DMS153 (cell line): ENCODE measurements around the gene VASH1.
A peak's percentile ranks its signal among the peaks of the same experiment; 100 is the strongest.

ENCODE experiments used
- DNase-seq: peaks from one replicate; lab custom pipeline; 2025; lab: John Stamatoyannopoulos, UW

VASH1 gene

GRCh38 chr14:76772300-76773187 lies 11.3 kb downstream of the VASH1 start:
- DNase-seq: no peak

- DNase-seq: peak; percentile 15
Observed at GRCh38 chr14:76773188-76773885, 12.1 kb downstream of the VASH1 start.

- DNase-seq: no peak
Observed at GRCh38 chr14:76773956-76774820, 12.9 kb downstream of the VASH1 start.

GRCh38 chr14:76774821-76775694 lies 13.8 kb downstream of the VASH1 start:
- DNase-seq: no peak

GRCh38 chr14:76775695-76776427 lies 14.6 kb downstream of the VASH1 start:
- no peak for DNase-seq

- DNase-seq: no peak
Observed at GRCh38 chr14:76776428-76777251, 15.4 kb downstream of the VASH1 start.

- DNase-seq: no peak
Observed at GRCh38 chr14:76777721-76778120, 16.5 kb downstream of the VASH1 start.

GRCh38 chr14:76778546-76779215 lies 17.4 kb downstream of the VASH1 start:
- no peak for DNase-seq

GRCh38 chr14:76779221-76780057 lies 18.2 kb downstream of the VASH1 start:
- no peak for DNase-seq

- no peak for DNase-seq
Observed at GRCh38 chr14:76780058-76780345, 18.7 kb downstream of the VASH1 start.

GRCh38 chr14:76780360-76780759 lies 19.1 kb downstream of the VASH1 start:
- DNase-seq: no peak

- no peak for DNase-seq
Observed at GRCh38 chr14:76780875-76781647, 19.8 kb downstream of the VASH1 start.

- no peak for DNase-seq
Observed at GRCh38 chr14:76781648-76782051, 20.4 kb downstream of the VASH1 start.

GRCh38 chr14:76782115-76782884 lies 21.0 kb downstream of the VASH1 start:
- no peak for DNase-seq

GRCh38 chr14:76782885-76783566 lies 21.8 kb downstream of the VASH1 start:
- no peak for DNase-seq

- DNase-seq: no peak
Observed at GRCh38 chr14:76784266-76784874, 23.1 kb downstream of the VASH1 start.
